Activated CD4-positive, alpha-beta T cell treated with anti-CD3 and anti-CD28 coated beads for 1 hour (primary cell): ENCODE results near the gene TSC22D1.
"Not testable (repeated sequence)": the region's sequence is repeated elsewhere in the genome, so short reads cannot be mapped to it uniquely, and the experiment has no call there.

ENCODE experiments used
- DNase-seq: peaks from one replicate; pipeline ENCODE4 v3.0.0-alpha.2; 2020

The TSC22D1 gene

GRCh38 chr13:44498969-44499368 is 77.2 kb downstream of the TSC22D1 start:
- no peak for DNase-seq

- DNase-seq = no peak
These were observed 77.6 kb downstream of the TSC22D1 start for GRCh38 chr13:44498502-44498901.

- no peak for DNase-seq
These were observed 78.3 kb downstream of the TSC22D1 start for GRCh38 chr13:44497801-44498200.

GRCh38 chr13:44493213-44493812 is 82.8 kb downstream of the TSC22D1 start:
- DNase-seq = no peak

- DNase-seq = no peak
These were observed 86.4 kb downstream of the TSC22D1 start for GRCh38 chr13:44489751-44490150.

GRCh38 chr13:44487989-44488388 is 88.1 kb downstream of the TSC22D1 start:
- no peak for DNase-seq

- DNase-seq = no peak
These were observed 91.5 kb downstream of the TSC22D1 start for GRCh38 chr13:44484562-44485138.

- no peak for DNase-seq
These were observed 101.8 kb downstream of the TSC22D1 start for GRCh38 chr13:44474122-44474910.

GRCh38 chr13:44471686-44472085 is 104.4 kb downstream of the TSC22D1 start:
- DNase-seq = no peak

GRCh38 chr13:44470638-44471562 is 105.2 kb downstream of the TSC22D1 start:
- no peak for DNase-seq

- DNase-seq = no peak
These were observed 107.3 kb downstream of the TSC22D1 start for GRCh38 chr13:44468874-44469273.

GRCh38 chr13:44465318-44465717 is 110.8 kb downstream of the TSC22D1 start:
- DNase-seq = no peak

- no peak for DNase-seq
These were observed 111.7 kb downstream of the TSC22D1 start for GRCh38 chr13:44464471-44464870.

GRCh38 chr13:44463759-44464158 is 112.4 kb downstream of the TSC22D1 start:
- DNase-seq = no peak

- DNase-seq = no peak
These were observed 116.5 kb downstream of the TSC22D1 start for GRCh38 chr13:44459674-44460073.

GRCh38 chr13:44458313-44458975 is 117.7 kb downstream of the TSC22D1 start:
- DNase-seq = no peak

- DNase-seq = not testable (repeated sequence)
These were observed 119.9 kb downstream of the TSC22D1 start for GRCh38 chr13:44456212-44456611.

GRCh38 chr13:44455769-44456168 is 120.4 kb downstream of the TSC22D1 start:
- no peak for DNase-seq

- DNase-seq = no peak
These were observed 122.2 kb downstream of the TSC22D1 start for GRCh38 chr13:44453881-44454280.

GRCh38 chr13:44453069-44453468 is 123.1 kb downstream of the TSC22D1 start:
- no peak for DNase-seq

- DNase-seq = no peak
These were observed 123.7 kb downstream of the TSC22D1 start for GRCh38 chr13:44452418-44452817.

- DNase-seq = no peak
These were observed 124.5 kb downstream of the TSC22D1 start for GRCh38 chr13:44451651-44452050.

- no peak for DNase-seq
These were observed 125.0 kb downstream of the TSC22D1 start for GRCh38 chr13:44451126-44451525.
